ENCODE results near the gene PBX1.

PBX1 gene

GRCh38 chr1:164630626-164631396 lies 71.8 kb downstream of the PBX1 start:
- Histone ChIP-seq H2AFZ (ENCODE audit: low read length) (no peak overlapping the region), H3K9me2 (replicated peaks; ENCODE audit: insufficient read depth, low read length) (no peaks in the 10 kb centered on the region), H4K20me1 (ENCODE audit: insufficient read depth, low read length) (no peaks in the 10 kb centered on the region), H3K9ac (ENCODE audit: low read length) (no peak overlapping the region), H3K79me2 (ENCODE audit: low read length) (no peaks in the 10 kb centered on the region), H3F3A (ENCODE audit: insufficient read depth, low read length) (peaks cover 13% of the 10 kb centered on the region), H3K4me3 (ENCODE audit: low read length) (no peak overlapping the region), H3K4me1 (ENCODE audit: low read length) (peaks cover 30% of the 10 kb centered on the region), H3K9me3 (replicated peaks; ENCODE audit: insufficient read depth, low read length) (no peaks in the 10 kb centered on the region), H3K36me3 (replicated peaks; ENCODE audit: insufficient read depth, low read length) (no peaks in the 10 kb centered on the region), H3K27ac (ENCODE audit: low read length) (peak overlapping the region; percentile 9; the same call in 1 of the 2 replicates), H3K4me2 (ENCODE audit: low read depth, low read length) (peak overlapping the region; percentile 44), H3K27me3 (replicated peaks; ENCODE audit: insufficient read depth, low read length) (no peaks in the 10 kb centered on the region)
- peak; percentile 60 for DNase-seq
- TF ChIP-seq EZH2phosphoT487 (IDR thresholded peaks at IDR 0.05; ENCODE audit: low read length) (no peak), EZH2 (optimal IDR thresholded peaks at IDR 0.05; ENCODE audit: low read depth, low read length) (no peak)

- no peak overlapping the region for H3K4me3 ChIP-seq (ENCODE audit: low read length)
- H3K36me3 ChIP-seq (replicated peaks; ENCODE audit: insufficient read depth, low read length) = no peaks in the 10 kb centered on the region
- no peak for DNase-seq
- no peak overlapping the region for H3K9ac ChIP-seq (ENCODE audit: low read length)
- no peaks in the 10 kb centered on the region for H3K9me2 ChIP-seq (replicated peaks; ENCODE audit: insufficient read depth, low read length)
- H3K27me3 ChIP-seq (replicated peaks; ENCODE audit: insufficient read depth, low read length) = no peaks in the 10 kb centered on the region
- H3K4me1 ChIP-seq (ENCODE audit: low read length) = peaks cover 39% of the 10 kb centered on the region
- no peaks in the 10 kb centered on the region for H3K79me2 ChIP-seq (ENCODE audit: low read length)
- H3K4me2 ChIP-seq (ENCODE audit: low read depth, low read length) = no peak overlapping the region
- H3K27ac ChIP-seq (ENCODE audit: low read length) = no peak overlapping the region
- H3K9me3 ChIP-seq (replicated peaks; ENCODE audit: insufficient read depth, low read length) = no peaks in the 10 kb centered on the region
- no peak overlapping the region for H2AFZ ChIP-seq (ENCODE audit: low read length)
- H3F3A ChIP-seq (ENCODE audit: insufficient read depth, low read length) = peaks cover 22% of the 10 kb centered on the region
- no peak for TF ChIP-seq EZH2phosphoT487 (IDR thresholded peaks at IDR 0.05; ENCODE audit: low read length)
- TF ChIP-seq CTCF (IDR thresholded peaks at IDR 0.05; ENCODE audit: low read length) = no peak
- TF ChIP-seq EZH2 (optimal IDR thresholded peaks at IDR 0.05; ENCODE audit: low read depth, low read length) = no peak
- no peaks in the 10 kb centered on the region for H4K20me1 ChIP-seq (ENCODE audit: insufficient read depth, low read length)
These were observed 72.8 kb downstream of the PBX1 start for GRCh38 chr1:164631751-164632150.

GRCh38 chr1:164633997-164634396 lies 75.0 kb downstream of the PBX1 start:
- Histone ChIP-seq H3F3A (ENCODE audit: insufficient read depth, low read length) (peaks cover 23% of the 10 kb centered on the region), H3K9me3 (replicated peaks; ENCODE audit: insufficient read depth, low read length) (no peaks in the 10 kb centered on the region), H3K27me3 (replicated peaks; ENCODE audit: insufficient read depth, low read length) (no peaks in the 10 kb centered on the region), H4K20me1 (ENCODE audit: insufficient read depth, low read length) (no peaks in the 10 kb centered on the region), H3K4me2 (ENCODE audit: low read depth, low read length) (no peak overlapping the region), H3K79me2 (ENCODE audit: low read length) (0 out of 2 replicates have a peak, but pooled peaks cover 3% of the 10 kb centered on the region), H2AFZ (ENCODE audit: low read length) (no peak overlapping the region), H3K4me1 (ENCODE audit: low read length) (peaks cover 46% of the 10 kb centered on the region), H3K4me3 (ENCODE audit: low read length) (no peak overlapping the region), H3K9me2 (replicated peaks; ENCODE audit: insufficient read depth, low read length) (no peaks in the 10 kb centered on the region), H3K36me3 (replicated peaks; ENCODE audit: insufficient read depth, low read length) (no peaks in the 10 kb centered on the region), H3K27ac (ENCODE audit: low read length) (no peak overlapping the region), H3K9ac (ENCODE audit: low read length) (no peak overlapping the region)
- no peak for TF ChIP-seq EZH2 (optimal IDR thresholded peaks at IDR 0.05; ENCODE audit: low read depth, low read length)
- TF ChIP-seq CTCF (IDR thresholded peaks at IDR 0.05; ENCODE audit: low read length) = no peak
- no peak for TF ChIP-seq EZH2phosphoT487 (IDR thresholded peaks at IDR 0.05; ENCODE audit: low read length)
- DNase-seq = no peak
